PC-3 (cell line): ENCODE results near the gene KNDC1. TPM values are rescaled to one million over a fixed set of nuclear protein-coding genes. Genes with fewer than 3 reads are reported as not detected.
A peak's percentile ranks its signal among the peaks of the same experiment; 100 is the strongest.

ENCODE experiments used
- ATAC-seq: fragments of 200-7000 bp; cut with Tn5 transposase; 2 replicates; pipeline ENCODE4 v1.9.1; 2020; ENCODE audit warnings: mild to moderate bottlenecking, moderate library complexity
- BruUV-seq: library from RNA; stranded (reverse); fragments of 400-500 nt; replicated peaks from 2 replicates; lab custom pipeline; 2021; lab: Mats Ljungman, UMichigan
- CTCF ChIA-PET: fragments of 300-600 bp; sonication (Branson Sonifier 250); formaldehyde crosslinking; loops from one replicate; lab custom pipeline; 2022; ENCODE audit warnings: antibody characterized with exemption; lab: Charles Lee
- POLR2A ChIA-PET: fragments of 300-600 bp; sonication (Branson Sonifier 250); formaldehyde crosslinking; loops from one replicate; lab custom pipeline; 2022; ENCODE audit warnings: antibody characterized with exemption; ENCODE audit not compliant: unreplicated experiment; lab: Charles Lee
- DNase-seq: peaks from one replicate; pipeline ENCODE4 v3.0.0-alpha.2; 2015
- H2AFZ ChIP-seq: fragments of 300-600 bp; sonication (generic); 2 replicates; pipeline ENCODE4 v1.6.0; 2016; ENCODE audit warnings: antibody characterized with exemption, low read length
- H3F3A ChIP-seq: fragments of 300-600 bp; sonication (generic); one replicate; pipeline ENCODE4 v1.6.0; 2017; ENCODE audit warnings: antibody characterized with exemption, low read length, control low read depth, mild to moderate bottlenecking; ENCODE audit not compliant: unreplicated experiment
- H3K27ac ChIP-seq: fragments of 300-600 bp; sonication (generic); 2 replicates; pipeline ENCODE4 v1.5.1; 2016; ENCODE audit warnings: mild to moderate bottlenecking, low read length
- H3K27me3 ChIP-seq: fragments of 300-600 bp; sonication (generic); 2 replicates; pipeline ENCODE4 v1.6.1; 2016; ENCODE audit warnings: low read length, mixed read lengths
- H3K36me3 ChIP-seq: fragments of 300-600 bp; sonication (generic); 2 replicates; pipeline ENCODE4 v1.6.1; 2016; ENCODE audit warnings: low read depth, mixed run types, low read length, mixed read lengths
- H3K4me1 ChIP-seq: fragments of 300-600 bp; sonication (generic); 2 replicates; pipeline ENCODE4 v1.5.1; 2016; ENCODE audit warnings: low read length; ENCODE audit not compliant: insufficient read depth
- H3K4me2 ChIP-seq: fragments of 300-600 bp; sonication (generic); 2 replicates; pipeline ENCODE4 v1.6.0; 2016; ENCODE audit warnings: low read length
- H3K4me3 ChIP-seq: fragments of 300-600 bp; sonication (generic); 2 replicates; pipeline ENCODE4 v1.5.1; 2016; ENCODE audit warnings: mild to moderate bottlenecking, low read length, mixed read lengths
- H3K79me2 ChIP-seq: fragments of 300-600 bp; sonication (generic); 2 replicates; pipeline ENCODE4 v1.6.1; 2017; ENCODE audit warnings: low read length, mixed read lengths
- H3K9ac ChIP-seq: fragments of 300-600 bp; sonication (generic); 2 replicates; pipeline ENCODE4 v1.6.0; 2016; ENCODE audit warnings: mild to moderate bottlenecking, low read length
- H3K9me2 ChIP-seq: fragments of 300-600 bp; sonication (generic); replicated peaks from 2 replicates; pipeline ENCODE4 v1.6.1; 2016; ENCODE audit warnings: mixed run types, low read length, mixed read lengths
- H3K9me3 ChIP-seq: fragments of 300-600 bp; sonication (generic); 2 replicates; pipeline ENCODE4 v1.6.1; 2016; ENCODE audit warnings: low read length, mixed read lengths
- H4K20me1 ChIP-seq: fragments of 300-600 bp; sonication (generic); 2 replicates; pipeline ENCODE4 v1.6.1; 2016; ENCODE audit warnings: low read length, mixed read lengths
- EZH2 ChIP-seq: fragments of 300-600 bp; sonication (generic); IDR thresholded peaks from one replicate; pipeline ENCODE4 v1.6.1; 2017; ENCODE audit warnings: antibody characterized with exemption, mild to moderate bottlenecking, low read length; ENCODE audit not compliant: unreplicated experiment
- EZH2phosphoT487 ChIP-seq: fragments of 300-600 bp; sonication (generic); IDR thresholded peaks from 2 replicates; pipeline ENCODE4 v1.6.1; 2018; ENCODE audit warnings: mild to moderate bottlenecking, antibody characterized with exemption, low read length, borderline replicate concordance
- intact Hi-C: fragments of 100-400 bp; cut with micrococcal nuclease; formaldehyde crosslinking; loops from 2 replicates; pipeline ENCODE4 v1.9.0; 2023
- total RNA-seq: library from RNA; depleted of rRNA; stranded (reverse); fragments of >200 nt; gene quantifications from 2 replicates; pipeline ENCODE4 v1.2.3, GENCODE V29; 2014
- TF ChIP-seq, protein P1 (sequence below): fragments of 300-600 bp; sonication (generic); conservative IDR thresholded peaks from 2 replicates; pipeline ENCODE4 v1.5.1; 2017; ENCODE audit warnings: antibody characterized with exemption, low read depth, mild to moderate bottlenecking, low read length

KNDC1 gene
- total RNA-seq, 1 experiment from 2014 or later: not detected

GRCh38 chr10:133162178-133162909 lies 2.3 kb downstream of the KNDC1 start:
- Histone ChIP-seq H2AFZ (no peak overlapping the region), H3K4me2 (no peak overlapping the region), H3K27ac (no peak overlapping the region), H3F3A (no peaks in the 10 kb centered on the region), H3K36me3 (no peaks in the 10 kb centered on the region), H3K79me2 (no peaks in the 10 kb centered on the region), H3K27me3 (peaks cover 14% of the 10 kb centered on the region), H3K9me3 (no peaks in the 10 kb centered on the region), H3K9me2 (no peaks in the 10 kb centered on the region), H4K20me1 (no peaks in the 10 kb centered on the region), H3K4me3 (no peak overlapping the region), H3K9ac (no peak overlapping the region), H3K4me1 (no peaks in the 10 kb centered on the region; the same call in 1 of the 2 replicates)
- intact Hi-C loops: no loop called here
- TF ChIP-seq EZH2: no peak
- TF ChIP-seq, protein P1, sequence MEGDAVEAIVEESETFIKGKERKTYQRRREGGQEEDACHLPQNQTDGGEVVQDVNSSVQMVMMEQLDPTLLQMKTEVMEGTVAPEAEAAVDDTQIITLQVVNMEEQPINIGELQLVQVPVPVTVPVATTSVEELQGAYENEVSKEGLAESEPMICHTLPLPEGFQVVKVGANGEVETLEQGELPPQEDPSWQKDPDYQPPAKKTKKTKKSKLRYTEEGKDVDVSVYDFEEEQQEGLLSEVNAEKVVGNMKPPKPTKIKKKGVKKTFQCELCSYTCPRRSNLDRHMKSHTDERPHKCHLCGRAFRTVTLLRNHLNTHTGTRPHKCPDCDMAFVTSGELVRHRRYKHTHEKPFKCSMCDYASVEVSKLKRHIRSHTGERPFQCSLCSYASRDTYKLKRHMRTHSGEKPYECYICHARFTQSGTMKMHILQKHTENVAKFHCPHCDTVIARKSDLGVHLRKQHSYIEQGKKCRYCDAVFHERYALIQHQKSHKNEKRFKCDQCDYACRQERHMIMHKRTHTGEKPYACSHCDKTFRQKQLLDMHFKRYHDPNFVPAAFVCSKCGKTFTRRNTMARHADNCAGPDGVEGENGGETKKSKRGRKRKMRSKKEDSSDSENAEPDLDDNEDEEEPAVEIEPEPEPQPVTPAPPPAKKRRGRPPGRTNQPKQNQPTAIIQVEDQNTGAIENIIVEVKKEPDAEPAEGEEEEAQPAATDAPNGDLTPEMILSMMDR: no peak
- TF ChIP-seq EZH2phosphoT487: no peak
- no peak for DNase-seq
- no TSS peak for BruUV-seq
- ChIA-PET CTCF (no interaction called here), POLR2A (no interaction called here)
- peak; percentile 19; the same call in 1 of the 2 replicates for ATAC-seq

DNA sequence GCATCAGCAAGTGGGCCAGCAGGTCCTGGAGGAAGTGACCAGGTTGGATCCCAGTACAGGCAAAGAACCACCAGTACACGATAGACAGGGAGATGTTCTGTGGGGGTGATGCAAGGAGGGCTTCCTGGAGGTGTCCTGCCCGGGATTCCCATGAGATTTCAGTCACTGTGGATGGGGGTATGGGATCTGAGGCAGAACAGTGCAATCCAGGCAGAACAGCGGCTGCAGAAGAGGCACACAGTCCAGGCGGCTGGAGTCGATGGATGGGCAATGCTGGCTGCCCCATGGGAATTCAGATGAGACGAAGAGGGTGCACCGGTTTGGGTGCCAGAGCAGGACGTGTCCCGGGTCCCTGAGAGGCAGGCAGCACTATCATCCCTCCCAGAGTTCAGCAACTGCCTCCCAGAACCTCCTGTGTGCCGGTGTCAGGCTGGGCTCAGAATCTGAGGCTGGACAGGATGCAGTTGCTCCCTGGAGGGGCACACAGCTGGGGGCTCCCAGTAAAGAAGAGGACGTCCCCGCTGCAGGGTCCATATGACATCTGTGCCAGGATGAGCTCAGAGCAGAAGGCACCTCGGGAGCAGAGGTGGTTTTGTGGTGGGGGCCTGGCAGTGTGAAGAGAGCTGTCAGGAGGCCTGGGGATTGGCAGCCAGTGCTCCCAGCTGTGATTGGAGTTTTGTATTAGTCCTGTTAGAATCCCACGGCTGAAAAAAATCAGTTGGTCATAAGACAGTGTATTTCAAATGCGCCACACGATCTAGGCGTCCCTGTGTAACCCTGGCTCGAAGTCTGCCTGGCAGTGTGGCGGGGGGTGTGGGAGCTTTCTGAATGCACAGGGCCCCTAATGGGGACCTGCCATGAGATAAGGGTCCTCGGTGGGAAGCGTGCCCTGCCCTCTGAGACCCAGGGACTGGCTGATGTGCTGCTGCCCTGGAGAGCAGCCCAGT lies 3.2 kb downstream of the KNDC1 start:
- Histone ChIP-seq H2AFZ (no peak overlapping the region), H3K4me1 (no peaks in the 10 kb centered on the region; the same call in 1 of the 2 replicates), H4K20me1 (no peaks in the 10 kb centered on the region), H3K4me2 (no peak overlapping the region), H3K9me3 (no peaks in the 10 kb centered on the region), H3K36me3 (no peaks in the 10 kb centered on the region), H3K9me2 (no peaks in the 10 kb centered on the region), H3K27me3 (peaks cover 14% of the 10 kb centered on the region), H3K9ac (no peak overlapping the region), H3K79me2 (no peaks in the 10 kb centered on the region), H3K27ac (no peak overlapping the region), H3K4me3 (no peak overlapping the region), H3F3A (no peaks in the 10 kb centered on the region)
- BruUV-seq: no TSS peak
- ChIA-PET CTCF (no interaction called here), POLR2A (no interaction called here)
- ATAC-seq: no peak
- no peak for TF ChIP-seq EZH2phosphoT487
- TF ChIP-seq, protein P1: no peak
- TF ChIP-seq EZH2: no peak
- intact Hi-C loops: no loop called here
- no peak for DNase-seq
